Kidney glomerular epithelial cell (primary cell): ENCODE measurements around the gene SLIT3.
"Not testable (repeated sequence)": the region's sequence is repeated elsewhere in the genome, so short reads cannot be mapped to it uniquely, and the experiment has no call there.

Experiments
- DNase-seq: peaks from one replicate; lab custom pipeline; 2025; lab: John Stamatoyannopoulos, UW

The SLIT3 gene

GRCh38 chr5:169219351-169219750 is 81.6 kb downstream of the SLIT3 start:
- no peak for DNase-seq

GRCh38 chr5:169218861-169219260 is 82.1 kb downstream of the SLIT3 start:
- DNase-seq: no peak

GRCh38 chr5:169218176-169218575 is 82.8 kb downstream of the SLIT3 start:
- no peak for DNase-seq

GRCh38 chr5:169216866-169217265 is 84.1 kb downstream of the SLIT3 start:
- DNase-seq: no peak

- peak; percentile 59 for DNase-seq
Observed at GRCh38 chr5:169213479-169213878, 87.5 kb downstream of the SLIT3 start.

GRCh38 chr5:169211761-169212160 is 89.2 kb downstream of the SLIT3 start:
- DNase-seq: not testable (repeated sequence)

GRCh38 chr5:169204788-169205400 is 96.0 kb downstream of the SLIT3 start:
- no peak for DNase-seq

- no peak for DNase-seq
Observed at GRCh38 chr5:169202969-169203368, 98.0 kb downstream of the SLIT3 start.

GRCh38 chr5:169201597-169201996 is 99.3 kb downstream of the SLIT3 start:
- DNase-seq: no peak

- DNase-seq: no peak
Observed at GRCh38 chr5:169200125-169200778, 100.7 kb downstream of the SLIT3 start.

GRCh38 chr5:169197343-169197742 is 103.6 kb downstream of the SLIT3 start:
- DNase-seq: no peak

GRCh38 chr5:169196059-169196458 is 104.9 kb downstream of the SLIT3 start:
- no peak for DNase-seq

GRCh38 chr5:169195601-169196000 is 105.3 kb downstream of the SLIT3 start:
- DNase-seq: no peak

GRCh38 chr5:169192536-169192935 is 108.4 kb downstream of the SLIT3 start:
- DNase-seq: no peak

- no peak for DNase-seq
Observed at GRCh38 chr5:169190849-169191248, 110.1 kb downstream of the SLIT3 start.

GRCh38 chr5:169185626-169186025 is 115.3 kb downstream of the SLIT3 start:
- DNase-seq: no peak

- no peak for DNase-seq
Observed at GRCh38 chr5:169183576-169183975, 117.4 kb downstream of the SLIT3 start.

- no peak for DNase-seq
Observed at GRCh38 chr5:169182797-169183196, 118.1 kb downstream of the SLIT3 start.

- DNase-seq: peak; percentile 52
Observed at GRCh38 chr5:169181814-169182213, 119.1 kb downstream of the SLIT3 start.

GRCh38 chr5:169178754-169179153 is 122.2 kb downstream of the SLIT3 start:
- DNase-seq: no peak

- no peak for DNase-seq
Observed at GRCh38 chr5:169178274-169178673, 122.7 kb downstream of the SLIT3 start.

GRCh38 chr5:169176709-169177694 is 123.9 kb downstream of the SLIT3 start:
- DNase-seq: no peak

GRCh38 chr5:169175733-169176132 is 125.2 kb downstream of the SLIT3 start:
- DNase-seq: no peak
